ENCODE data around the gene CYP8B1. TPM values are rescaled to one million over a fixed set of nuclear protein-coding genes. Genes with fewer than 3 reads are reported as not detected.

Gene CYP8B1
- polyA plus RNA-seq, 2 donors: not detected

DNA sequence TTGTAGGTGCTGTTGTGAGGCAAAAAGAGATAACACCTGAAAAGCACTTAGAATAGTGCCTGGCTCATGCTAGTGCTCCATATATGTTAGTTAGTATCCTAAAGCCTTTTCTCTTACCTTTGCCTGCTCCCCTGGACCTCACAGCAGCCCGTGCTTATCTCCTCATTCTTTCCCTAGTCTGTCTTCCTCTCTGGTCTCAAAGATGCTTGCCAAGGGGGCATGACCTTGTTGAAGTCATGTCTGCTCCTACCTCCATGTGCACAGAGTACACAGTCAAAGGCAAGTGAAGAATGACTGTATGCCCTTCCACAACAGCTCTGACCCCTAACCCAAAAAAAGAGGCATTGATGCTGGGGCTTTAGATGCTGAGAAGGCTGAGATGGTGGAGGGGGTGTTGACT is 722 bp upstream of the CYP8B1 start:
- H3K36me3 ChIP-seq (ENCODE audit: control insufficient read depth in 2 of 2, insufficient read depth in 2 of 2, low read length in 1 of 2): no peaks in the 10 kb centered on the region
- no peak overlapping the region for H3K27ac ChIP-seq (ENCODE audit: low read depth in 2 of 2, low read length in 1 of 2)
- H3K9me3 ChIP-seq (ENCODE audit: control insufficient read depth in 2 of 2, insufficient read depth in 1 of 2, low read depth in 1 of 2, low read length in 1 of 2): no peaks in the 10 kb centered on the region
- H3K27me3 ChIP-seq (ENCODE audit: control insufficient read depth in 1 of 2, insufficient read depth in 2 of 2, low read length in 2 of 2): peaks cover 0 to 2% of the 10 kb centered on the region in 2 donors
- WGBS, 2 donors: 53 to 64% methylated on average over 1 of the region's 1 CpG
- H3K4me3 ChIP-seq (ENCODE audit: low read depth in 1 of 2, low read length in 2 of 2): no peak overlapping the region
- peaks cover 0 to 7% of the 10 kb centered on the region in 2 donors for H3K4me1 ChIP-seq (ENCODE audit: control insufficient read depth in 2 of 2, insufficient read depth in 2 of 2, low read length in 1 of 2)

DNA sequence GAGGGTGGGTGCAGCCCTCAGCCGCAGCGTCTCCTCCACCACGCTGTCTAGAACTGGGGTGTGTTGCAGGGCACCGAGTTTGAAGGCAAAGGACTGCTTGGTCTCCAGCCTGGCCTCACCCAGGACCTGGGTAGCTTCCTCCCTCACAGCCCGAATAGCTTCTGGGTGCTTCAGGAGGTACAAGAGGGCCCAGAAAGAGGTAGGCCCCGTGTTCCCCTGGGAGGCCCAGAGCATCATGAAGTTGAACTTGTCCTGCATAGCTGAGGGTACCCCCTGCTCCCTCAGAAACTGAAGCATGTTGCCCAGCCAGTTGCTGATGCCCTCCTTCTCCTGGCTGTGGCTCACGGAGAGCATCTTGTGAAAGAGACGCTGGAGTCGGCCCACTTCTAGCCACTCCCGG is 930 bp downstream of the CYP8B1 start:
- no peak overlapping the region for H3K4me3 ChIP-seq (ENCODE audit: low read depth in 1 of 2, low read length in 2 of 2)
- no peaks in the 10 kb centered on the region for H3K9me3 ChIP-seq (ENCODE audit: control insufficient read depth in 2 of 2, insufficient read depth in 1 of 2, low read depth in 1 of 2, low read length in 1 of 2)
- 89 to 91% methylated on average over 10 of the region's 10 CpGs for WGBS, 2 donors
- peaks cover 0 to 2% of the 10 kb centered on the region in 2 donors for H3K27me3 ChIP-seq (ENCODE audit: control insufficient read depth in 1 of 2, insufficient read depth in 2 of 2, low read length in 2 of 2)
- H3K4me1 ChIP-seq (ENCODE audit: control insufficient read depth in 2 of 2, insufficient read depth in 2 of 2, low read length in 1 of 2): no peaks in the 10 kb centered on the region
- no peak overlapping the region for H3K27ac ChIP-seq (ENCODE audit: low read depth in 2 of 2, low read length in 1 of 2)
- H3K36me3 ChIP-seq (ENCODE audit: control insufficient read depth in 2 of 2, insufficient read depth in 2 of 2, low read length in 1 of 2): no peaks in the 10 kb centered on the region

- 70 to 72% methylated on average over 9 of the region's 9 CpGs for WGBS, 2 donors
Measured at GRCh38 chr3:42873221-42873982, 2.3 kb downstream of the CYP8B1 start.

DNA sequence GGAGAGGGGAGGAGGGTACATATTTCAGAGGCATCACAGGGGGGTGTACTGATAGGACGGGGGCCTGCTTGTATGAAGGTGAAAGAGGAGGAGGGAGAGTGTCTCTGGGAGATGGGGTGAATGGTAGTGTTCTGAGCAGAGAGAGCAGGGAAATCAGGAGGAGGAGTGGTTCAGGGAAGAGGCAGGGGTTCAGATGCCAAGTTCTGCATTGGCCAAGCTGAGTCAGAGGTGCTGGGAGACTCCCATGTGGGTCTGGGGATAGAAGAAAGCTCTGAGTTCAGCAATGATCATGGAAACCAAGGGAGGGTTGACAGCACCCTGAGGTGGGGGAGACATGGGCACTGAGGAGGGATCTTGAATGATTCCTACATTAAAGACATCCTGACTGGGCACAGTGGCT is 3.0 kb downstream of the CYP8B1 start:
- Histone ChIP-seq H3K9me3 (ENCODE audit: control insufficient read depth in 2 of 2, insufficient read depth in 1 of 2, low read depth in 1 of 2, low read length in 1 of 2) (no peaks in the 10 kb centered on the region), H3K36me3 (ENCODE audit: control insufficient read depth in 2 of 2, insufficient read depth in 2 of 2, low read length in 1 of 2) (no peaks in the 10 kb centered on the region), H3K4me1 (ENCODE audit: control insufficient read depth in 2 of 2, insufficient read depth in 2 of 2, low read length in 1 of 2) (no peaks in the 10 kb centered on the region), H3K27me3 (ENCODE audit: control insufficient read depth in 1 of 2, insufficient read depth in 2 of 2, low read length in 2 of 2) (peaks cover 0 to 2% of the 10 kb centered on the region in 2 donors), H3K27ac (ENCODE audit: low read depth in 2 of 2, low read length in 1 of 2) (no peak overlapping the region), H3K4me3 (ENCODE audit: low read depth in 1 of 2, low read length in 2 of 2) (no peak overlapping the region)
- 81 to 96% methylated on average over 1 of the region's 1 CpG for WGBS, 2 donors

More at GRCh38 chr3:42873221-42873982, 2.3 kb downstream of the CYP8B1 start:
- Histone ChIP-seq H3K27ac (ENCODE audit: low read depth in 2 of 2, low read length in 1 of 2) (no peak overlapping the region), H3K27me3 (ENCODE audit: control insufficient read depth in 1 of 2, insufficient read depth in 2 of 2, low read length in 2 of 2) (peaks cover 0 to 2% of the 10 kb centered on the region in 2 donors), H3K4me1 (ENCODE audit: control insufficient read depth in 2 of 2, insufficient read depth in 2 of 2, low read length in 1 of 2) (no peaks in the 10 kb centered on the region), H3K4me3 (ENCODE audit: low read depth in 1 of 2, low read length in 2 of 2) (no peak overlapping the region), H3K9me3 (ENCODE audit: control insufficient read depth in 2 of 2, insufficient read depth in 1 of 2, low read depth in 1 of 2, low read length in 1 of 2) (no peaks in the 10 kb centered on the region), H3K36me3 (ENCODE audit: control insufficient read depth in 2 of 2, insufficient read depth in 2 of 2, low read length in 1 of 2) (no peaks in the 10 kb centered on the region)

DNA sequence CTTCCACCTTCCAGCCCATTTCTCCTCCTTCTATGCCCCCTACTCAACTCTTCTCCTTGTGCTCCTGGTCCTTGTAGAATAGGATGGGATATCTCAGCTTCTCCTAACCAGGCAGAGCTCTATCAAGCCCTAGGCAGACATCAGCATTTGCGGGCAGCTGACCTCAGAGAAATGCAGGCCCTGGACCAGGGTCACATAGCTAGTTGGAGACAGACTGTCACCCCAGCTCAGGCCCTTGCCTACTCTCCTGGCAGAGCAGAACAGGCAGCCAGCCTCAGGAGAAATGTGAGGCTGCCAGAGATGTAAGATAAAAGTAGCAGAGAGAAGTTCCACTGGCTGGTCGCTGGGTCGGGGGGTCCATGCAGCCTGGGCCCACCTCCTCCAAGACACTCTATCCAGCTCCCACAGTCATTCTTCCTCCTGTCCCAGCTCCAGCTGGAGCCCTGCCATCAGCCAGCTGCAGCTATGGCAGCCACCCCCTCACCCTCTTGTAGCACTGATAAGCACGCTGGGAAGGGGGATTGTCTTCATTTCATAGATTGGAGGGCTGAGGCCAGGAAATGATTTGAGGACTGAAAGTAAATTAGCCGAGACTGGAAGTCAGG is 4.0 kb downstream of the CYP8B1 start:
- Histone ChIP-seq H3K9me3 (ENCODE audit: control insufficient read depth in 2 of 2, insufficient read depth in 1 of 2, low read depth in 1 of 2, low read length in 1 of 2) (no peaks in the 10 kb centered on the region), H3K27ac (ENCODE audit: low read depth in 2 of 2, low read length in 1 of 2) (no peak overlapping the region), H3K4me1 (ENCODE audit: control insufficient read depth in 2 of 2, insufficient read depth in 2 of 2, low read length in 1 of 2) (no peaks in the 10 kb centered on the region), H3K27me3 (ENCODE audit: control insufficient read depth in 1 of 2, insufficient read depth in 2 of 2, low read length in 2 of 2) (peaks cover 0 to 2% of the 10 kb centered on the region in 2 donors), H3K4me3 (ENCODE audit: low read depth in 1 of 2, low read length in 2 of 2) (no peak overlapping the region), H3K36me3 (ENCODE audit: control insufficient read depth in 2 of 2, insufficient read depth in 2 of 2, low read length in 1 of 2) (no peaks in the 10 kb centered on the region)
- 54 to 72% methylated on average over 5 of the region's 5 CpGs for WGBS, 2 donors

- no peak overlapping the region for H3K27ac ChIP-seq (ENCODE audit: low read depth in 2 of 2, low read length in 1 of 2)
- H3K36me3 ChIP-seq (ENCODE audit: control insufficient read depth in 2 of 2, insufficient read depth in 2 of 2, low read length in 1 of 2): no peaks in the 10 kb centered on the region
- H3K4me3 ChIP-seq (ENCODE audit: low read depth in 1 of 2, low read length in 2 of 2): no peak overlapping the region
- no peaks in the 10 kb centered on the region for H3K27me3 ChIP-seq (ENCODE audit: control insufficient read depth in 1 of 2, insufficient read depth in 2 of 2, low read length in 2 of 2)
- no peaks in the 10 kb centered on the region for H3K4me1 ChIP-seq (ENCODE audit: control insufficient read depth in 2 of 2, insufficient read depth in 2 of 2, low read length in 1 of 2)
- H3K9me3 ChIP-seq (ENCODE audit: control insufficient read depth in 2 of 2, insufficient read depth in 1 of 2, low read depth in 1 of 2, low read length in 1 of 2): peaks cover 0 to 4% of the 10 kb centered on the region in 2 donors
- 61 to 68% methylated on average over 5 of the region's 5 CpGs for WGBS, 2 donors
Measured at GRCh38 chr3:42868841-42869240, 6.8 kb downstream of the CYP8B1 start.

GRCh38 chr3:42867138-42867537 is 8.5 kb downstream of the CYP8B1 start:
- peaks cover 0 to 4% of the 10 kb centered on the region in 2 donors for H3K9me3 ChIP-seq (ENCODE audit: control insufficient read depth in 2 of 2, insufficient read depth in 1 of 2, low read depth in 1 of 2, low read length in 1 of 2)
- no peak overlapping the region for H3K4me3 ChIP-seq (ENCODE audit: low read depth in 1 of 2, low read length in 2 of 2)
- WGBS, 2 donors: 92 to 93% methylated on average over 7 of the region's 7 CpGs
- H3K27me3 ChIP-seq (ENCODE audit: control insufficient read depth in 1 of 2, insufficient read depth in 2 of 2, low read length in 2 of 2): no peaks in the 10 kb centered on the region
- no peaks in the 10 kb centered on the region for H3K36me3 ChIP-seq (ENCODE audit: control insufficient read depth in 2 of 2, insufficient read depth in 2 of 2, low read length in 1 of 2)
- no peaks in the 10 kb centered on the region for H3K4me1 ChIP-seq (ENCODE audit: control insufficient read depth in 2 of 2, insufficient read depth in 2 of 2, low read length in 1 of 2)
- no peak overlapping the region for H3K27ac ChIP-seq (ENCODE audit: low read depth in 2 of 2, low read length in 1 of 2)

- H3K9me3 ChIP-seq (ENCODE audit: control insufficient read depth in 2 of 2, insufficient read depth in 1 of 2, low read depth in 1 of 2, low read length in 1 of 2): peaks cover 0 to 4% of the 10 kb centered on the region in 2 donors
- no peaks in the 10 kb centered on the region for H3K27me3 ChIP-seq (ENCODE audit: control insufficient read depth in 1 of 2, insufficient read depth in 2 of 2, low read length in 2 of 2)
- H3K27ac ChIP-seq (ENCODE audit: low read depth in 2 of 2, low read length in 1 of 2): no peak overlapping the region
- no peaks in the 10 kb centered on the region for H3K36me3 ChIP-seq (ENCODE audit: control insufficient read depth in 2 of 2, insufficient read depth in 2 of 2, low read length in 1 of 2)
- no peak overlapping the region for H3K4me3 ChIP-seq (ENCODE audit: low read depth in 1 of 2, low read length in 2 of 2)
- WGBS, 2 donors: 92% methylated on average over 8 of the region's 8 CpGs
- no peaks in the 10 kb centered on the region for H3K4me1 ChIP-seq (ENCODE audit: control insufficient read depth in 2 of 2, insufficient read depth in 2 of 2, low read length in 1 of 2)
Measured at GRCh38 chr3:42865256-42865655, 10.4 kb downstream of the CYP8B1 start.

DNA sequence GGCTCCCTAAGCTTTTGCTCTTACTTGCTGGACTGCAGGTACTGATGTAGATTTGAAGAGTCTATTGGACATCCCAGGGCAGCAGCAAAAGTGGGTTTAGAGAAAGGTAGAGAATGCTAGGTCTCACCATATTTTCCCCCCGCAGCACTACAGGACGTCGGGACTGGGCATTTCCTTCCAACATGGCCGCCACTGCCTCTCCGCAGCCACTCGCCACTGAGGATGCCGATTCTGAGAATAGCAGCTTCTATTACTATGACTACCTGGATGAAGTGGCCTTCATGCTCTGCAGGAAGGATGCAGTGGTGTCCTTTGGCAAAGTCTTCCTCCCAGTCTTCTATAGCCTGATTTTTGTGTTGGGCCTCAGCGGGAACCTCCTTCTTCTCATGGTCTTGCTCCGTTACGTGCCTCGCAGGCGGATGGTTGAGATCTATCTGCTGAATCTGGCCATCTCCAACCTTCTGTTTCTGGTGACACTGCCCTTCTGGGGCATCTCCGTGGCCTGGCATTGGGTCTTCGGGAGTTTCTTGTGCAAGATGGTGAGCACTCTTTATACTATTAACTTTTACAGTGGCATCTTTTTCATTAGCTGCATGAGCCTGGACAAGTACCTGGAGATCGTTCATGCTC is 11.2 kb downstream of the CYP8B1 start:
- Histone ChIP-seq H3K27me3 (ENCODE audit: control insufficient read depth in 1 of 2, insufficient read depth in 2 of 2, low read length in 2 of 2) (no peaks in the 10 kb centered on the region), H3K9me3 (ENCODE audit: control insufficient read depth in 2 of 2, insufficient read depth in 1 of 2, low read depth in 1 of 2, low read length in 1 of 2) (peaks cover 0 to 4% of the 10 kb centered on the region in 2 donors), H3K27ac (ENCODE audit: low read depth in 2 of 2, low read length in 1 of 2) (no peak overlapping the region), H3K4me1 (ENCODE audit: control insufficient read depth in 2 of 2, insufficient read depth in 2 of 2, low read length in 1 of 2) (no peaks in the 10 kb centered on the region), H3K4me3 (ENCODE audit: low read depth in 1 of 2, low read length in 2 of 2) (no peak overlapping the region), H3K36me3 (ENCODE audit: control insufficient read depth in 2 of 2, insufficient read depth in 2 of 2, low read length in 1 of 2) (no peaks in the 10 kb centered on the region)
- 95 to 97% methylated on average over 15 of the region's 15 CpGs for WGBS, 2 donors

All from esophagus (tissue), 2 donors.